Neural progenitor cell (in vitro differentiated cells): ENCODE measurements around the gene AKR7A2.

ENCODE experiments used
- CTCF ChIP-seq: fragments of 200-600 bp; sonication (generic); IDR thresholded peaks from 2 replicates; pipeline ENCODE4 v1.5.1; 2017; ENCODE audit warnings: antibody characterized with exemption, mild to moderate bottlenecking
- EZH2 ChIP-seq: fragments of 200-600 bp; sonication (generic); IDR thresholded peaks from 2 replicates; pipeline ENCODE4 v1.6.1; 2017; ENCODE audit warnings: antibody characterized with exemption, mild to moderate bottlenecking, moderate library complexity
- EZH2phosphoT487 ChIP-seq: fragments of 200-600 bp; sonication (generic); IDR thresholded peaks from 2 replicates; pipeline ENCODE4 v1.6.1; 2017; ENCODE audit warnings: antibody characterized with exemption

GRCh38 chr1:19360016-19360415 lies 48.1 kb upstream of the AKR7A2 start:
- TF ChIP-seq CTCF (no peak), EZH2 (no peak), EZH2phosphoT487 (no peak)
